ENCODE measurements around the gene IDH1. TPM values are rescaled to one million over a fixed set of nuclear protein-coding genes. Genes with fewer than 3 reads are reported as not detected.

IDH1 gene
- total RNA-seq, 2 experiments from 2014 or later, result 36.2 to 57.2 TPM

Other genes starting within 250 kb of the IDH1 start
- gene PLEKHM3, start 229.5 kb downstream of the IDH1 start, total RNA-seq (2014; rRNA removed; shearing (Covaris generic)), result 4.0 and 6.3 TPM in 2 replicates
- gene PLEKHM3, start 229.5 kb downstream of the IDH1 start, total RNA-seq (2022), result 3.7 and 5.4 TPM in 2 replicates
- gene CRYGD, start 130.5 kb downstream of the IDH1 start, total RNA-seq (2014; rRNA removed; shearing (Covaris generic)), result not detected in 2 replicates
- gene CRYGD, start 130.5 kb downstream of the IDH1 start, total RNA-seq (2022), result not detected in 2 replicates
- gene CRYGC, start 125.2 kb downstream of the IDH1 start, total RNA-seq (2014; rRNA removed; shearing (Covaris generic)), result not detected in 2 replicates
- gene CRYGC, start 125.2 kb downstream of the IDH1 start, total RNA-seq (2022), result not detected in 2 replicates
- gene CRYGB, start 108.9 kb downstream of the IDH1 start, total RNA-seq (2014; rRNA removed; shearing (Covaris generic)), result not detected in 2 replicates
- not detected in 2 replicates for gene CRYGB, start 108.9 kb downstream of the IDH1 start, total RNA-seq (2022)
- gene CRYGA, start 91.5 kb downstream of the IDH1 start, total RNA-seq (2014; rRNA removed; shearing (Covaris generic)), result not detected in 2 replicates
- not detected in 2 replicates for gene CRYGA, start 91.5 kb downstream of the IDH1 start, total RNA-seq (2022)
- gene C2orf80, start 65.0 kb downstream of the IDH1 start, total RNA-seq (2014; rRNA removed; shearing (Covaris generic)), result not detected in 2 replicates
- not detected in 2 replicates for gene C2orf80, start 65.0 kb downstream of the IDH1 start, total RNA-seq (2022)
- gene PIKFYVE, start 11.2 kb upstream of the IDH1 start, total RNA-seq (2014; rRNA removed; shearing (Covaris generic)), result 29.2 and 29.7 TPM in 2 replicates
- gene PIKFYVE, start 11.2 kb upstream of the IDH1 start, total RNA-seq (2022), result 50.0 and 52.2 TPM in 2 replicates
- gene PTH2R, start 151.7 kb upstream of the IDH1 start, total RNA-seq (2014; rRNA removed; shearing (Covaris generic)), result 0.06 TPM in 1 of 2 replicates, not detected in the other
- 0.13 and 0.18 TPM in 2 replicates for gene PTH2R, start 151.7 kb upstream of the IDH1 start, total RNA-seq (2022)